ENCODE results near the gene MMP25. TPM values are rescaled to one million over a fixed set of nuclear protein-coding genes. Genes with fewer than 3 reads are reported as not detected.

The MMP25 gene
- total RNA-seq, 1 experiment from 2014 or later = 49.0 TPM

DNA sequence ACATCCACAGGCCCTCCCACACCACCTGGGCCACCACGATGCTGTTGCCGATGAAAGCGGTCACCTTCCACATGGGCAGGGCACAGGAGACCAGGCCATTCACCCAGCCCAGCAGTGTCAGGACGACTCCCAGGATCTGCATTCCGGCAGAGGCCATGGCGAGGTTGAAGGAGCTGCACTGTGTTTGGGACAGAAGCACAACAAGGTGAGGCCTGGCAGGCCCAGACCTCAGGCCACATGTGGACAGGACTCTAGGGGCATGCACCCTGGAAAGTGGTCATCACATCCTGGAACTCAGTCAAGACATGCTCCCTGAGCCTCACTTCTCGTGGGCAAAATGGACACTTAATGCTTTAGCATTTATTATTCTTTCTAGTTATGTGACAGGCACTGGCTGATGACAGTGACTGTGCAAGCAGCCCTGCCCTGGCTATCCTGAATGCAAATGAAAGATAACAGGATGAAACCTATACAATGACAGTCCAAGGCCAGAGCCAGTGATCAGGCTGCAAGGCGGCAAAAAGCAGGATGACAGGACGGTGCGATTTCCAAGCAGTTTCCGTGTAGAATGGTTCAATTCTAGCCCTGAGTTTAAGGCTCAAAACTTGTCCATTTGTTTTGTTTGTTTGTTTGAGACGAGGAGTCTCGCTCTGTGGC lies 30.4 kb upstream of the MMP25 start:
- no peaks in the 10 kb centered on the region for H3K9me3 Mint-ChIP-seq
- CTCF ChIA-PET = interaction anchor here (0.6 to 3.0 kb wide), 4 partner anchors 11 to 43 kb away, joined by 3 to 35 read pairs (median 10); no protein-coding TSS in a partner anchor
- H3K27ac Mint-ChIP-seq = peak overlapping the region; percentile 96

More for the DNA sequence above, 30.4 kb upstream of the MMP25 start:
- DNase-seq (ENCODE audit: low spot score) (no peak), ATAC-seq (no peak)
- H3K4me3 Mint-ChIP-seq = peak overlapping the region; percentile 93
- H3K4me1 Mint-ChIP-seq = peaks cover 69% of the 10 kb centered on the region
- POLR2A ChIA-PET = interaction anchor here (6.3 to 17.1 kb wide), 2 partner anchors 10 to 14 kb away, joined by 87 to 502 read pairs; partner anchors contain the start of gene CLDN9
- H3K36me3 Mint-ChIP-seq = peaks cover 21% of the 10 kb centered on the region
- TF ChIP-seq SMAD4 (CRISPR knock-in tag; IDR thresholded peaks at IDR 0.05) (no peak), FOXP1 (CRISPR knock-in tag; IDR thresholded peaks at IDR 0.05; ENCODE audit: borderline replicate concordance) (no peak), IRF2 (CRISPR knock-in tag; IDR thresholded peaks at IDR 0.05; ENCODE audit: borderline replicate concordance, low read depth) (no peak), NFATC4 (CRISPR knock-in tag; IDR thresholded peaks at IDR 0.05) (0 out of 2 replicates have a peak, but pooled peaks have one; percentile 26), GTF2I (CRISPR knock-in tag; conservative IDR thresholded peaks at IDR 0.05) (no peak), AR (CRISPR knock-in tag; IDR thresholded peaks at IDR 0.05) (0 out of 2 replicates have a peak, but pooled peaks have one; percentile 38), EMX1 (CRISPR knock-in tag; IDR thresholded peaks at IDR 0.05) (0 out of 2 replicates have a peak, but pooled peaks have one; percentile 35), PREB (CRISPR knock-in tag; IDR thresholded peaks at IDR 0.05; ENCODE audit: borderline replicate concordance) (no peak), E2F4 (CRISPR knock-in tag; IDR thresholded peaks at IDR 0.05; ENCODE audit: borderline replicate concordance, low read depth) (no peak), MLX (CRISPR knock-in tag; IDR thresholded peaks at IDR 0.05) (no peak), OVOL2 (CRISPR knock-in tag; IDR thresholded peaks at IDR 0.05; ENCODE audit: borderline replicate concordance) (no peak)
- TF ChIP-seq, protein P1, sequence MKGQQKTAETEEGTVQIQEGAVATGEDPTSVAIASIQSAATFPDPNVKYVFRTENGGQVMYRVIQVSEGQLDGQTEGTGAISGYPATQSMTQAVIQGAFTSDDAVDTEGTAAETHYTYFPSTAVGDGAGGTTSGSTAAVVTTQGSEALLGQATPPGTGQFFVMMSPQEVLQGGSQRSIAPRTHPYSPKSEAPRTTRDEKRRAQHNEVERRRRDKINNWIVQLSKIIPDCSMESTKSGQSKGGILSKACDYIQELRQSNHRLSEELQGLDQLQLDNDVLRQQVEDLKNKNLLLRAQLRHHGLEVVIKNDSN (CRISPR knock-in tag; IDR thresholded peaks at IDR 0.05) = no peak
- TF ChIP-seq, protein P2, sequence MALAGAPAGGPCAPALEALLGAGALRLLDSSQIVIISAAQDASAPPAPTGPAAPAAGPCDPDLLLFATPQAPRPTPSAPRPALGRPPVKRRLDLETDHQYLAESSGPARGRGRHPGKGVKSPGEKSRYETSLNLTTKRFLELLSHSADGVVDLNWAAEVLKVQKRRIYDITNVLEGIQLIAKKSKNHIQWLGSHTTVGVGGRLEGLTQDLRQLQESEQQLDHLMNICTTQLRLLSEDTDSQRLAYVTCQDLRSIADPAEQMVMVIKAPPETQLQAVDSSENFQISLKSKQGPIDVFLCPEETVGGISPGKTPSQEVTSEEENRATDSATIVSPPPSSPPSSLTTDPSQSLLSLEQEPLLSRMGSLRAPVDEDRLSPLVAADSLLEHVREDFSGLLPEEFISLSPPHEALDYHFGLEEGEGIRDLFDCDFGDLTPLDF (CRISPR knock-in tag; IDR thresholded peaks at IDR 0.05) = no peak
- H3K27me3 Mint-ChIP-seq (ENCODE audit: low read depth) = peaks cover 5% of the 10 kb centered on the region; the same call in 1 of the 2 replicates

All from WTC11 (cell line).